ENCODE data around the gene BNC2.

BNC2 gene

DNA sequence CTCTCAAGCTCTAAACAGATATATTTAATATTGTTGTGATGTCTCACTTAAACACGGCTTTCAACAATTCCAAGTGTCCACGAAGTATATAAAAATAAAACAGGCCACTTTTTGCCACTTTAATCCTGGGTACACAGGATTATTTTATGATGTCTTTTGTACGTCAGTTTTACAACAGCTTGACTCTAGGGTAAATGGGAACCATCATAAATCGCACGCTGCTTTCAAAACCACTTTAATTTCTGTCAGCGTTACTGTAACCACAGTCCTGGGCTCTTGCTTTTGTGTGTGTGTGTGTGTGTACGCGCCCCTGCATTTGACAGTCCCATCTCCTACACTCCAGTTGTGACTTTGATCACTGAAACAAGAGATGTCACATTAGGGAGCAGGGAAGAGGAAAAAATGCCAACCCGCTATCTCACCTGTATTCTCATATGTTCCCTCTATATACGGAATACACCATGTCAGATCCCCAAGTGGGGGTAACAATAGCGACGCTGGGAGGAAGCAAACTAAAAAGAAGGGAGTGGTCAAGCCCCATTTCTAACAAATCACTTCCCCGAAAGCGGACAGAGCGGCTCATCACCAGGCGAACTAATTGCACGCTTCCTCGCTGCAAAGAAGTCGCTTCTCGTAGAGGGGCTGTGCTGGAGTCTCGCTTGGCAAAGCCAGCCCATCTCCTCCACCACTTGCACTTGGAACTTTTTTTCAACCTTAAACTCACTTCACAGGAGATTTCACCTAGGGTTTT, 1.2 kb downstream of the BNC2 start:
- no peak for DNase-seq

DNA sequence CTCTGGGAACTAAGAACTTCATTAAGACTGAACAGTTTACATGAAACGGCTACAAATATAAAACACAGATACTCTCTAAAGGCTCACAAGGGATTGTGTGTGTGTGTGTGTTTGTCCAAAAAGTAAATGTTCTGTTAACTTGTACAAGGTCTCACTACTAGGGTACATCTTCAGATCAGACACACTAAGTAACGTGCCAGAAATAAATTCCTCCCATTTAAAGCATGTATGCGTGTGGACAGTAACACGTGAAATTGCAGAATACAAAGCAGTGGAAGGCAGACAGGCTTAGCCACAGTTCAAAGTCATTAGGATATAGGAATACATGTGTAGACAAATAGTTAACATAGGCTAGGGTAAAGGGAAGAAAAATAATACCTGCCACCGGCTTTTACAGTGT, 1.8 kb downstream of the BNC2 start:
- no peak for DNase-seq

DNA sequence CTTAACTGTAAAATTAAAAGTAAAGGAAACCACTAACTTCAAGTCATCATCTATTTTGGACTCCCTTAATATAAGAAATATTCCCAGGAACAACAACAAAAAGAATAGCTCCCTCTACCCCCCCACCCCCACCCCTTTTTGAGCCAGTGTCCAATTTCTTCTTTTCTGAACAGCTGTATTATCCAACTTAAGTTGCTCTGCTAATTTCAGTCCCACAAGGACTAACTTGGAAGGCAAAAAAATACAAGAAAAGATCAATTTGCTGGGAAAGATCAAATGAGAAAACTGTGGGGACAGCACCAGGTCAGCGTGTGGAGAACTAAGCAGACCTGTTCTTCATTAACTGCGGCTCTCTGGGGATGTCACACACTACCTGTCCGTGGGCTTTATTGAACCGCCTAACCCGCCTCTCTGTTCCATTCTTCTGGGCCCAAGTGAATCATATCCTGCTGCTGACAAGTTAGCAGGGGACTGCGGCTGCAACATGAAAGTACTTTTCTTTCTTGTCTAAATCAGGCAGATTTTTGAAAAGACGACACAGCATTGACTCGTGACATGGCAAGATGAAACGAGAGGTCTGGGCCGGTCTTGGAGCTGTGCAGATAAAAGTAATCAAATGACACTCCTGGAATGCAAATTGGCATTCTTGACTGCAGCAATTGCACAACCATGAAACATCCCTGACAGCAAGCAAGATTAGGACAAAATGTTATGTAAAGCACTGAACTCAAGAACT, 2.7 kb downstream of the BNC2 start:
- no peak for DNase-seq

DNA sequence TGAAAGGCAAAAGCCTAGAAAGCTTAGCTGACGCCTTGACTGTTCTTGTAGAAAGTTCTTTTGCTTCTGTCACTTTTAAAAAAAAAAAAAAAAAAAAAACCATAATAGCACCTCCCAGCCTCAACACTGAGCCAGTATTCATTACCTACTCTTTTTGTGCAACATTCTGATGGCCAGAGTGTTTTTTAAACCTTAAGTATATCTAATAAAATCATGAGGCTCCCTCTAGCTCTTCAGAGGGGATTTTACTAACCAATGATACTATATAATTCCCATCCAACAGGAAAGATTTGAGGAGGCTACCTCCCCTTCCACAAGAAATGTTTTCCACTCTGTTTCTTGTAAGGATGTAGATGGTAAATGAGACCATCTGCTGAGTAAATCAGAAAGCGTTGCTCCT, 3.9 kb downstream of the BNC2 start:
- DNase-seq, result no peak

DNA sequence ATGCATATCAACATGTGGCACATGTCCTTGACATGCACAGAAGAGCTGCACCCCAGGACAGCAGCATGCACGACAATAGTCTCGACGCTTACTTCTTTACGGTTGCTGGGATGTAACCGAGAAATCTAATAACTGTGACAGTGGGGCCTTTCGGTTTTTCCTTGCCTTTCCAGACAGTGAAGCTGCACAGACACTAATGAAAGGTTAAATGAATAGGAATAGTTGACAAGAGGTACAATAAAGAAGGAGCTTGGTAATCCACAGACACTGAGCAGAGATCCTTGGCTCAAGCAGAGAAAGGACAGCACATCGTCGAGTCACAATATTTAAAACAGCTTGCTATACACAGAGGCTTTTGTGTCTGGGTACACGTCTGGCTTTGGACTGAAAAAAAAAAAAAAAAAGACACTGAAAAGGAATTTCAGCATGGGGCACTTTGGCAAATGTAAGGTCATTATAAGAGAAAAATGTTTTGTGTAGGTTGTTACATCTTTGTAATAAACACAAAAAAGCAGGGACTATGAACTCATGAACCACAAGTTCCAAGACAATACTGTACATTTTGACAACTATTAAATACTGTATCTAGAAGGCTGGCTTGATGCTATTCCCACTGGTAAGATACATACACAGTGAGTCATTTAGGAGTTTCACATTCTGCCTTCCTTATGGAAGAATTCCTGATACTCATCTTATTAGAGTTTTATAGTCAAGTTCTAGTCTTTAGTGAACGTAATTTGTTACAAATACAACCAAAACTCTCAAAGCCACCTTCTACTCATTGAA, 5.6 kb downstream of the BNC2 start:
- DNase-seq, result no peak

DNA sequence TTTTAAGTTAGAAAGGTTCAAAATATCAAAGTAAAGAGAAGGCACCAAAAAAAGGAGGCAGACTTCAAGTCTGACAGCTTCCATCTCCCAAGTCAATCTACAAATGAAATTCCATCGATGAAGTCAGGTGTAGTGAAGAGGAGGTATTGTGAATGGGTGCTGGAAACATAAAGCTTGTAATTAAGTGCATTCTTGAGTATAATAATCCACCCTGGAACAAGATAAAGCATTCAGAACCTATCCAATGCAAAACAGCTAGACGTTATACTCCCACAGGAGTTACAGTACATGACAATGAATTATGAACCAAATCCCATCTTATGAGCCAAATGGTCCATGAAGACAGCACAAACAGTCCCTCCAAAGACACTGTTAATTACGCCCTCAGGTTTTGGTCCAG, 22.3 kb downstream of the BNC2 start:
- DNase-seq, result no peak

DNA sequence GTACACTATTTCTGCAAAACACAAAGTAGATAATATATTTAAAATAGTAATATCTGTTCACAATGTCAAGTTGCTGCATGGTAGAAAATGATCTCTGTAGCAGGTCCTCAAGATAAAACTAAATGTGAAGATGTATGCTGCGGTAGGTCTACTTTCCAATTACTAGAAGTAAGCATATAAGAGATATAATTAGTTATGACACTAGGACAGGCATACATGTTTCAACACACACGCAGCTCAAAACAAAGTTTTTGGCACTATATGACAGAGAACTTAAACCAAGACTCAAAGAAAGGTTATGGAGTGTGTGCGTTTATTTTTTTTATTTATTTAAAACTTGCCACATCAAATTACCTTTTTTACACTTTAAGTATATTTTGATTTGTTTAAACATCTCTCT, 23.5 kb downstream of the BNC2 start:
- DNase-seq, result no peak

DNA sequence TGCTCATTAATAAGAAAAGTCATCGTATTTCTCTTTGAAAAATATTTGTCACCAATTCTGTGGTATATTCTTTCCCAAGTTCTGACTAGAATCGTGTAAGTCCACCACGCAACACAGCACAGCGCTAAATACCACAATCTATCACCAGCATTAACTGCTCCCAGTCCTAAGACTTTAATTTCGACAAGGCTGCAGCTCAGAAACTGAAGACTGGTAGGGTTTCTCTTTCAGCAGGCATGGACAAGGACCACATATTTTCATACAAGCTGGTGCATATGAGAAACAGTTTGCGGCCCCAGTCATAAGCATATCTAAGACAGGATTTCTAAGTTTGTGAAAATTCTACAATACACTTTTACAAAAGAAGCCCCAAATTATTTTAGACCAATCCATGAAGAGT, 24.1 kb downstream of the BNC2 start:
- DNase-seq, result no peak

DNA sequence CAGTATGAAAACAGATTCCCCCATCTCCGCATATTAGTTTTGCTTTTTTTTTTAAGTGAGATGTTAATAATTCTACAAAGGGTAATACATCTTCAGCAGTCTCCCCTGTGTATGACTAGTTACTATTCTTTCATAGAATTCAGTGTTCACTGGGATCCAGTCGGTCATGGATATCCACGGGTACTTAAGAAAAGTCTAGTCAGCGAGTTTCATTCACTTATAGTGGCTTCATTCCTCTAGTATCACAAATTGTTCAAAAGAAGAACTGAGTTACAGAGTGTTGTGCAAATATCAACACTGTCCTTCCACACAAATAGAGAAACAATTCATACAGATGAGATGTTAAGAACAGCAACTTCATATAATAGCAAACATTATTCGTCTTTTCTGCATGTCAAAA, 35.7 kb downstream of the BNC2 start:
- DNase-seq, result no peak

DNA sequence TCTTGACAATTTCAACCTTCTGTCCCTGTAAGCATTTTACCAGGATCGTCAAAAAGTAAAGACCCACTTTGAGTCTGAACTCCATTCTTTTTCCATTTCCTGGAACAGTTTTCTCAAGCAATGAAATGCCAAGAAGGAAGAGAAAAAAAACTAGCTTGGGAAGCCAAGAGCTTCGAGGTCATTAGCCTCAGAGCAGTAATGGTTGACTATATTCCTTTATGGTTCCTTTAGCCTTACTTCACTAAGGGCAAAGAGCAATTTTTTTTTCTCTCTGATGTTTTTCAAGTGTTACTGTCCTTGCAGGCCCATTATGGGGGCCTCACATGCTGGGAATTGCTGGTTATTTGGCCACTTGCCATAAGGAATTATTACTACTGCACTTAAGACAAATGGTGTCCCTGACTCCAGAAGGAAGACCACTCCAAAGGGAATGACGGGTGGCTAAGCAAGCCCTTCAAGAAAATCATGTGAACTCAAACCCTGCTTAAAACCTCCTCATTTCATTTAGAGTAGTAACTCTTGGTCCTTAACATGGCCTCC, 37.1 kb downstream of the BNC2 start:
- no peak for DNase-seq

DNA sequence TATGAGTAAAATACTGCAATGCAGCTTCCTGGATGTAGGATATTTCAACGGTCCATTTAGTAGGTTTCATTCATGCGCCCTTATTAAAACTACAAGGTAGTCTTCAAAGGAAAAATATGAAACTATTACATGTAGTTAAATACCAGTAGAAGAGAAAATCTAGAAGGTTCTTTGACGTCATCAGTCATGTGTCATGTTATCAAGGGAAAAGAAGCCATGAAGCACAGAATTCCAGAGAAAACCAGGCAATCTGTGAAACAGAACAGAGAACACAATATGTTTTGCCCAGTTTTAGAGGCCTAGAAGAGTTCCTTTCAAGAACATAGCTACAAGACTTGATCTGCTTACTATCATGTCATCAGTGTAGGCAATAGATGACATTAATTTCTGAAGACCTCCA, 38.4 kb downstream of the BNC2 start:
- no peak for DNase-seq

DNA sequence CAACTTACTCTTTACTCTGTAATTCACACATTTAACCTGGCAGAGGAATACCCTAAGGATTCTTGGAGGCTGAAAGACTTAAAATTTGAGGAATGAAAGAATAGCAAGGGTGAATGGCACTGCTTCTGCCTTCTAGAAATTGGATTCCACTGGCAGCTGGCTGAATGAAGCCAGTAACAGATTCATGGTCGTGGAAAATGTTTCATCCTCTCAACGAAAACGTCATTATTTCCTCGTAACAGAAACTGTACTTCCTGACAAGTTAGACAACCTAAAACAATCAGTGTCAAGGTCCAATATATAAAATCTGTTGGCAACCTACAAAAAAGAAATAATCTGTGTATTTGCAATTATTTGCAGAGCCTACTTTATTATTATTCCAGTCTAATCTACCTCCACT, 39.7 kb downstream of the BNC2 start:
- DNase-seq, result no peak

DNA sequence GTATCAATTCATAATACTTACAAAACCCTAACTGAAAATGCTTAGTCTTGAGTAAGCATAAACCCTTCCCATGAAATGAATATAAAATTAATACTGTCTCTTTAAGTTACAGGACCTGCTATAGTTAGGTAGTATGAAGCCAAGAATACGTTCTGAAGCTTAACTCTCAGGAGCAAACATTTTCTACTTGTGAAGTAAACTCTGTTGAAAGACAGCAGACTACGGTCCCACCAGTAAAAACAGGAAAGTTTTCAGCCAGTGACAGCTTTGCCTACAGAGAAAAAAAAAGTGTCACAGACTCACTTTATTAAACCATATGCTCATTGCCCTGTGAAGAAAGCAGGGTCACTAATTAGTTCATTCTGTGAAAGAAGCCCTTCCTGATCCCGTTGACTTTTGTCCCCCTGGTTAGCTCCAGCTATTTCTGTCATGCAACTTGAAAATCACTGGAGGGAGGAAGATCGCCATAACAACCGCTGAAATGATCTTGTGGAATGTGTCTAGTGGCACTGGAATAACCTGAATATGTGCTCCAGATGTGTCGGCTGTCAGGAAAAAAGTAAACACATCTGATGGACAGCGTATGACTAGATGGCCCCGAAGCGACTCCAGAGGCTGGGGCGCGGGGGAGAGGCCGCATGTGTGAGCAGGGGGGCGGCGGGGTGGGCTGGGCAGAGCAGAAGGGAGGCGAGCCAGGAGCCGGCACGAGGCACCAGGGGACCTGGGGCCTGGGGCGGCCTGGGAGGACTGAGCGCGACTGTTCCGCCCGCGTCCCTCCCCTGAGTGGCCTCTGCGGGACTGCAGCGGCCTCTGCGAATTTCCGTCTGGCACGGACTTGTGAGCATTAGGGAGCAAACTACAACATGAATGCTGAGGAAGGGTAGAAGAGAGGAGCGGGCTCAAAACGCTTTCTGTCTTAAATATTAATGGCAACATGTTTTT, 41.9 kb downstream of the BNC2 start:
- no peak for DNase-seq

DNA sequence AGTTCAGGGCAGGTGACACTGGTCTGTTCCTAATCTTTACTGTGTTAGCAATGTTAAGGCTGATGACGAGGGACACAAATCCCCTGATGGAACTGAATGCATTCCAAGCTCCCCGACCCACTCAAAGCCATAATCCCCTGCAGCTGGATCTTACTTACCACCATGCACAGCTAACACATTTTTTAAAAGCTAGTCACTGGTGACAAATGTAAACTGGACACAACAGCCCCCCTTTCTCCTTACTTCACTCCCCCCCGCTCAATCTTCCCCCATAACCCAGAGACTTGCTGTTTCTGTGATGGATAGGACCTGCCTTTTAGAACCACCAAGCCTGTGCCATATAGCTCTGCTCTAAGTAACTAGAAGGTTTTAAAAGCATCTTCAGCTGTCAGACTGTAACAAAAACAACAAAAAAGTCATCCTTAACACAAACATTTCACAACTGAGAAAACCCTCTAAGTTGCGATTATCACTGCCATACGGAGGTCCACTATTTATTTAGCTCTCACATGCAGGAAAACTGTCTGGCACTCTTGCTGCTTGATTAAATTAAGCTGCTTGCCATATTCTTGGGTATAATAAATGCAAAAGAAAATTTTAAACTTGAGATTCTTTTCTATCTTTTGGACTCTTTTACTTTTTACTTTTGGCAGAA, 44.4 kb downstream of the BNC2 start:
- DNase-seq, result no peak

DNA sequence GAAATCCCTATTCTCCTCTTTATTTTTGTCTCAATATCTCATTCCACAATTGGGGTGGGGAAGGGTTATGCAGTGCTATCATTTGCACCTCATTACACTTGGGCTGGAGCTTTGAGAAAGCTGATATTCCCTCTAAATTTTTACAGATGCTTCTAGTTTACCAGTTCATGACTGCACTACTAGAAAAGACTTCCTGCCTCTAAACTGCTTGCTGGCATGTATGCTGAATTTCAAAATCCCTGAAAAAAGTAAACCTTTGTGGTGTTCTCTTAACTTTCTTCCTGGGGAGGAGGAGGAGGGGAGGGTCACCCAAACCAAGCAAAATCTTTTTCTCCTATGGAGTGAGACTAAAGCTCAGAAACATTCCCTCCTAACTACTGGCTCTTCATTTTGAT, 45.1 kb downstream of the BNC2 start:
- no peak for DNase-seq

DNA sequence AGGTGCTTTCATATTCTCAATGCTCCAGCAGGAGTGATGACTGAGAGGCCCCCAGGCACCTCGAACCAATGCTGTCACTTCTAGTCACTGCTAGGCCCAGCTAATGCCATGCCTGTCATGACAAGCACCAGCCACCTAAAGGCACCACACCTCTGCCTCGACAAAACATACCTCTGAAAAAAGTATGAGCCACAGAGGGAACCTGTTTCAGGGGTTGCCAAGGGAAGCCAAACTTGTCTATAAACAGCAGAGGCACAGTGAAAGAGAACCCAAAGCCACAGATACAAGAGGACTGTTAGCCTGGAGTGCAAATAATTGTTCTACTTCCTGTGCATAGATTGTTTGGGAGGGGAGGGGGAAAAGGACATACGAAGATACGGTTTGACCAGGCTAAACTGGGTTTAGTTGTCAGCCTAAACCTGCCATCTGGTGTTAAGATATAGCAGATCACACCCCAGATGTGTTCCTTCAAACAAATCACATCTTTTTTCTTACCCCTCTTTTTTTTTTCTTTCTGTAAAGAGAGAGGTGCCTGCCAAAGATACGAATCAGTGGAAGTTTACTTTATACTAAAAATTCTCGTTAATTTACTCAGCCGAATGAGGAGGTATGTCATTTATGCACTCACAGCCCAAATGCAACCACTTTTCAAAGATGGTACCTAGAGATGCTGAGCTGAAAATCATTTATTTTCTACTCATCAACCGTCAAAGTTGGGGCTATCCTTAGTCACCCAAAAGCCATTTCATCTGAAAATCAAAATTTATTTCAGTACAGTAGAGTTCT, 45.7 kb downstream of the BNC2 start:
- DNase-seq, result peak; percentile 55

DNA sequence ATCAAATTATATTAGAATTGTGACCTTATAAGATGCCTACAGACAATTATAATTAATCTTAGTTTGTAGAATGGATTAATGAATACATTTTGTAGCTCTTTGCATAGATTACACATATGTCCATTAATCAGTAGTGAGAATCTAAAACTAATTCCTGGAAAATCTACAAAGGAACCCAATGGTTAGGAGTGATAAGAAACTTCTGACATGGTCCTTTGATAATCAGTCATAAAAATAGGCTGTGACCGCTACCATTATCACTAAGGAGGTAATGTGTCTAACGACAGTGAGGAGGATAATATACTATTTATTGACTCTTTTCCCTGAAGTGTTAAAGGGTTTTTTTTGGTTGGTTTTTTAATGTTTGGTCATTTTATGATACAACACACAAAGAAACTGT, 46.6 kb downstream of the BNC2 start:
- no peak for DNase-seq

DNA sequence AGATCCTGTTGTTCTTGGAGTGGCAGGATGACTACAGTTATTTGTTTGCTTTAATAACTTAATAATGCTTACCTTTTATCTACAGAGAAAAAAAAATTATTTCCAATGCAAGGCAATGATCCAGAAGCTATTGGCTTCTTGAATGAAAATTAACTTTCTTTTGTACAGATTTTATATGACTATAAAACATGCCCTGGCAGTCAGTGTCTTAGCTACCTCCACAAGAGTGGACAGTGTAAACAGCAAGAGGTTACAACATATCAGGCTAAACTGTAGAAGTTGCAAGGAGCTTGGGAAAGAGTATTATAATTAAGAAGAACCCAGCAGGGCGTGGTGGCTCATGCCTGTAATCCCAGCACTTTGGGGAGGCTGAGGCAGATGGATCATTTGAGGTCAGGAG, 49.1 kb downstream of the BNC2 start:
- DNase-seq, result no peak

DNA sequence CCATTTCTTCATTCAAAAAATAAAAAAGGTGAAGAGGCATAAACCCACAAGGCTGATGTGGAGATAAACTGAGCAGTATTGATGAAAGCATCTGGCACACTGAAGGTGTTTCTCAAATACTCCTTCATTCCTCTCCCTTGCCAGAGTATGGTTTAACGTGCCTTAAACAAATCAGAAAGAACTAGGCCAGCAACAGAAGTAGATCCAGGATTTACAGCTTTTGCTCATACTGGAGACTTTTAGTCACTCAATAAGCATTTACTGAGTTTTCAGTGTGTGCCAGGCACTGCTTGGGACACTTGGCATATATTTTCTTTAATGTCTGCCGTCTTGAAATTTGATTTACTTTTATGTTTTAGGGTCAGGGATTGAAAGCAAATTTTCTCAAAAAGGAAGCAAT, 53.0 kb downstream of the BNC2 start:
- DNase-seq, result no peak

DNA sequence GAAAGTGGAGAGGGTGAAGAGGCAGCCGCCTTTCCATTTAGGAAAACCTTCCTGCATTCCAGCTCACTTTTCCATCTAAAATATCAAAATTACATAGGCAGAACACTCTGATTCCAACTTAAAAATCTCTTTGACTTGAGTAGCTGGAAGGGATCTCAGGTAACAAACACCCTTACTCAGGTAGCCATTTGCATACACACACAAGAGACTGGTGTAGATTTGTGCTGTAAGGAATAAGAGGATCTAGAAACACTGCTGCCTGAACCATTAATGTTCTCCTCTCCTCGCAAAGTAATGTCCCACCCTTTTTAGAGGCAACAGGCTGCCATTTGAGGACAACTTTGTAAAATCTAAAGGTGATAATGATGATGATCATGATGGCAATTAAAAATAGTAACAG, 53.5 kb downstream of the BNC2 start:
- DNase-seq, result no peak

DNA sequence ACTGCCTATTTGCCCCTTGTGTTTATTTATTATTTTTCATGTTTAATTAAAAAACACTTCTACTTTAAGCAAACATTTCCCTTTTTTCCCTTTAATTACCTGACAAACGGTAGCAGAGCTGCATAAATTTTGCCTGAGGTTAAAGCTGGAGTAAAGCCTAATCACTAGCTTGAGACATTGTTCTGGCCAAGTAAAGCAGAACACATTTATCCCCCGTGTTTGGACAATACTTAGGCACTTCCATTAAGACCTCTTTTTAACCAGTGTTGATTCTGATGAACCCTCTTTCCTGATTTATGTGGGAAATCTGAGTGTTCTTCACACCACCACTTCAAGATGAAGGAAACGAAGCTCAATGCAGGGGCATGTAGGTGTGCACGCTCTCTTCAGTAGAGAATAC, 54.5 kb downstream of the BNC2 start:
- peak; percentile 24 for DNase-seq
